AG20443 (cell line): ENCODE results near the gene AGPAT3.

Experiments
- DNase-seq: peaks from one replicate; pipeline ENCODE4 v3.0.0; 2012; ENCODE audit warnings: low spot score, mixed read lengths

AGPAT3 gene

GRCh38 chr21:43975469-43976098 lies 110.6 kb downstream of the AGPAT3 start:
- DNase-seq, result peak; percentile 90

GRCh38 chr21:43976661-43977060 lies 111.6 kb downstream of the AGPAT3 start:
- no peak for DNase-seq

GRCh38 chr21:43978060-43978459 lies 113.0 kb downstream of the AGPAT3 start:
- DNase-seq, result no peak

- no peak for DNase-seq
These were observed 114.6 kb downstream of the AGPAT3 start for GRCh38 chr21:43979654-43980053.

GRCh38 chr21:43981151-43981870 lies 116.3 kb downstream of the AGPAT3 start:
- no peak for DNase-seq

- DNase-seq, result no peak
These were observed 116.8 kb downstream of the AGPAT3 start for GRCh38 chr21:43981871-43982210.

- no peak for DNase-seq
These were observed 117.6 kb downstream of the AGPAT3 start for GRCh38 chr21:43982489-43983078.

- no peak for DNase-seq
These were observed 118.4 kb downstream of the AGPAT3 start for GRCh38 chr21:43983390-43983789.

- DNase-seq, result no peak
These were observed 118.9 kb downstream of the AGPAT3 start for GRCh38 chr21:43983860-43984420.

- DNase-seq, result no peak
These were observed 120.1 kb downstream of the AGPAT3 start for GRCh38 chr21:43984905-43985689.

GRCh38 chr21:43985690-43986251 lies 120.7 kb downstream of the AGPAT3 start:
- no peak for DNase-seq

- DNase-seq, result no peak
These were observed 121.8 kb downstream of the AGPAT3 start for GRCh38 chr21:43986544-43987451.

GRCh38 chr21:43987509-43987908 lies 122.5 kb downstream of the AGPAT3 start:
- DNase-seq, result no peak

- no peak for DNase-seq
These were observed 123.0 kb downstream of the AGPAT3 start for GRCh38 chr21:43988016-43988415.

- DNase-seq, result no peak
These were observed 123.6 kb downstream of the AGPAT3 start for GRCh38 chr21:43988506-43989230.

- no peak for DNase-seq
These were observed 124.4 kb downstream of the AGPAT3 start for GRCh38 chr21:43989401-43989800.

- DNase-seq, result no peak
These were observed 126.5 kb downstream of the AGPAT3 start for GRCh38 chr21:43991447-43991991.

GRCh38 chr21:43992121-43992520 lies 127.1 kb downstream of the AGPAT3 start:
- no peak for DNase-seq

- no peak for DNase-seq
These were observed 128.5 kb downstream of the AGPAT3 start for GRCh38 chr21:43993420-43993934.

GRCh38 chr21:43994085-43994484 lies 129.1 kb downstream of the AGPAT3 start:
- DNase-seq, result no peak
